GM21367 (cell line): ENCODE results near the gene ZNF598.

Experiments used
- ATAC-seq: cut with Tn5 transposase; IDR thresholded peaks from one replicate; pipeline ENCODE4 v1.9.1; 2021; ENCODE audit not compliant: unreplicated experiment

Gene ZNF598

GRCh38 chr16:2008009-2008526 lies 1.6 kb downstream of the ZNF598 start:
- ATAC-seq = no peak

- ATAC-seq = no peak
Measured at GRCh38 chr16:2007081-2007836, 2.4 kb downstream of the ZNF598 start.

GRCh38 chr16:2006317-2006716 lies 3.3 kb downstream of the ZNF598 start:
- no peak for ATAC-seq

GRCh38 chr16:2005646-2006045 lies 4.0 kb downstream of the ZNF598 start:
- ATAC-seq = no peak

- ATAC-seq = no peak
Measured at GRCh38 chr16:2004795-2005517, 4.7 kb downstream of the ZNF598 start.

GRCh38 chr16:2003827-2004641 lies 5.6 kb downstream of the ZNF598 start:
- ATAC-seq = peak; percentile 35

- no peak for ATAC-seq
Measured at GRCh38 chr16:2003231-2003826, 6.3 kb downstream of the ZNF598 start.

- no peak for ATAC-seq
Measured at GRCh38 chr16:2002406-2003230, 7.0 kb downstream of the ZNF598 start.

GRCh38 chr16:2001456-2002355 lies 7.9 kb downstream of the ZNF598 start:
- no peak for ATAC-seq

- ATAC-seq = no peak
Measured at GRCh38 chr16:2001035-2001434, 8.6 kb downstream of the ZNF598 start.

GRCh38 chr16:1999866-2000514 lies 9.6 kb downstream of the ZNF598 start:
- no peak for ATAC-seq

- no peak for ATAC-seq
Measured at GRCh38 chr16:1998852-1999801, 10.5 kb downstream of the ZNF598 start.

- no peak for ATAC-seq
Measured at GRCh38 chr16:1998360-1998835, 11.2 kb downstream of the ZNF598 start.

- ATAC-seq = no peak
Measured at GRCh38 chr16:1997494-1998359, 11.9 kb downstream of the ZNF598 start.

- ATAC-seq = no peak
Measured at GRCh38 chr16:1993731-1994131, 15.9 kb downstream of the ZNF598 start.

GRCh38 chr16:1992704-1993317 lies 16.8 kb downstream of the ZNF598 start:
- no peak for ATAC-seq
